PC-3 (cell line): Measurements from ENCODE around the gene KLF11. TPM values are rescaled to one million over a fixed set of nuclear protein-coding genes. Genes with fewer than 3 reads are reported as not detected.
A peak's percentile ranks its signal among the peaks of the same experiment; 100 is the strongest.

Source experiments
- ATAC-seq: fragments of 200-7000 bp; cut with Tn5 transposase; 2 replicates; pipeline ENCODE4 v1.9.1; 2020; ENCODE audit warnings: mild to moderate bottlenecking, moderate library complexity
- Bru-seq: library from RNA; stranded (reverse); fragments of 400-500 nt; gene quantifications from one replicate; lab custom pipeline; 2021; lab: Mats Ljungman, UMichigan
- BruChase-seq, 2 experiments: library from RNA; stranded (reverse); fragments of 400-500 nt; gene quantifications; one replicate each; lab custom pipeline; 2021; lab: Mats Ljungman, UMichigan
- BruUV-seq: library from RNA; stranded (reverse); fragments of 400-500 nt; replicated peaks from 2 replicates; lab custom pipeline; 2021; lab: Mats Ljungman, UMichigan
- CTCF ChIA-PET: fragments of 300-600 bp; sonication (Branson Sonifier 250); formaldehyde crosslinking; loops from one replicate; lab custom pipeline; 2022; ENCODE audit warnings: antibody characterized with exemption; lab: Charles Lee
- POLR2A ChIA-PET: fragments of 300-600 bp; sonication (Branson Sonifier 250); formaldehyde crosslinking; loops from one replicate; lab custom pipeline; 2022; ENCODE audit warnings: antibody characterized with exemption; ENCODE audit not compliant: unreplicated experiment; lab: Charles Lee
- DNase-seq: peaks from one replicate; pipeline ENCODE4 v3.0.0-alpha.2; 2015
- H2AFZ ChIP-seq: fragments of 300-600 bp; sonication (generic); 2 replicates; pipeline ENCODE4 v1.6.0; 2016; ENCODE audit warnings: antibody characterized with exemption, low read length
- H3F3A ChIP-seq: fragments of 300-600 bp; sonication (generic); one replicate; pipeline ENCODE4 v1.6.0; 2017; ENCODE audit warnings: antibody characterized with exemption, low read length, control low read depth, mild to moderate bottlenecking; ENCODE audit not compliant: unreplicated experiment
- H3K27ac ChIP-seq: fragments of 300-600 bp; sonication (generic); 2 replicates; pipeline ENCODE4 v1.5.1; 2016; ENCODE audit warnings: mild to moderate bottlenecking, low read length
- H3K27me3 ChIP-seq: fragments of 300-600 bp; sonication (generic); 2 replicates; pipeline ENCODE4 v1.6.1; 2016; ENCODE audit warnings: low read length, mixed read lengths
- H3K36me3 ChIP-seq: fragments of 300-600 bp; sonication (generic); 2 replicates; pipeline ENCODE4 v1.6.1; 2016; ENCODE audit warnings: low read depth, mixed run types, low read length, mixed read lengths
- H3K4me1 ChIP-seq: fragments of 300-600 bp; sonication (generic); 2 replicates; pipeline ENCODE4 v1.5.1; 2016; ENCODE audit warnings: low read length; ENCODE audit not compliant: insufficient read depth
- H3K4me2 ChIP-seq: fragments of 300-600 bp; sonication (generic); 2 replicates; pipeline ENCODE4 v1.6.0; 2016; ENCODE audit warnings: low read length
- H3K4me3 ChIP-seq: fragments of 300-600 bp; sonication (generic); 2 replicates; pipeline ENCODE4 v1.5.1; 2016; ENCODE audit warnings: mild to moderate bottlenecking, low read length, mixed read lengths
- H3K79me2 ChIP-seq: fragments of 300-600 bp; sonication (generic); 2 replicates; pipeline ENCODE4 v1.6.1; 2017; ENCODE audit warnings: low read length, mixed read lengths
- H3K9ac ChIP-seq: fragments of 300-600 bp; sonication (generic); 2 replicates; pipeline ENCODE4 v1.6.0; 2016; ENCODE audit warnings: mild to moderate bottlenecking, low read length
- H3K9me2 ChIP-seq: fragments of 300-600 bp; sonication (generic); replicated peaks from 2 replicates; pipeline ENCODE4 v1.6.1; 2016; ENCODE audit warnings: mixed run types, low read length, mixed read lengths
- H3K9me3 ChIP-seq: fragments of 300-600 bp; sonication (generic); 2 replicates; pipeline ENCODE4 v1.6.1; 2016; ENCODE audit warnings: low read length, mixed read lengths
- H4K20me1 ChIP-seq: fragments of 300-600 bp; sonication (generic); 2 replicates; pipeline ENCODE4 v1.6.1; 2016; ENCODE audit warnings: low read length, mixed read lengths
- EZH2 ChIP-seq: fragments of 300-600 bp; sonication (generic); IDR thresholded peaks from one replicate; pipeline ENCODE4 v1.6.1; 2017; ENCODE audit warnings: antibody characterized with exemption, mild to moderate bottlenecking, low read length; ENCODE audit not compliant: unreplicated experiment
- EZH2phosphoT487 ChIP-seq: fragments of 300-600 bp; sonication (generic); IDR thresholded peaks from 2 replicates; pipeline ENCODE4 v1.6.1; 2018; ENCODE audit warnings: mild to moderate bottlenecking, antibody characterized with exemption, low read length, borderline replicate concordance
- intact Hi-C: fragments of 100-400 bp; cut with micrococcal nuclease; formaldehyde crosslinking; loops from 2 replicates; pipeline ENCODE4 v1.9.0; 2023
- long read RNA-seq: library from polyadenylated mRNA; unstranded; transcript quantifications from one replicate; pipeline ENCODE4 v2.0.0, GENCODE V29; 2021; ENCODE audit not compliant: unreplicated experiment
- total RNA-seq: library from RNA; depleted of rRNA; stranded (reverse); fragments of >200 nt; gene quantifications from 2 replicates; pipeline ENCODE4 v1.2.3, GENCODE V29; 2014; rRNA removed
- TF ChIP-seq, protein P1 (sequence below): fragments of 300-600 bp; sonication (generic); conservative IDR thresholded peaks from 2 replicates; pipeline ENCODE4 v1.5.1; 2017; ENCODE audit warnings: antibody characterized with exemption, low read depth, mild to moderate bottlenecking, low read length

The KLF11 gene
- total RNA-seq (13.4 and 14.0 TPM in 2 replicates), Bru-seq, nascent RNA (percentile 55 among the genes with signal in this experiment), BruChase-seq, experiment 1, labeled RNA remaining after a 6-hour chase (percentile 78 among the genes with signal in this experiment), BruChase-seq, experiment 2, labeled RNA remaining after a 2-hour chase (percentile 78 among the genes with signal in this experiment)
- long read RNA-seq, full-length matches to known transcripts = 10 of 32 reads
- long read RNA-seq, partial matches to known transcripts = 21 of 32 reads
- long read RNA-seq, other reads (novel, unspliced or antisense) = 1 of 32 reads

DNA sequence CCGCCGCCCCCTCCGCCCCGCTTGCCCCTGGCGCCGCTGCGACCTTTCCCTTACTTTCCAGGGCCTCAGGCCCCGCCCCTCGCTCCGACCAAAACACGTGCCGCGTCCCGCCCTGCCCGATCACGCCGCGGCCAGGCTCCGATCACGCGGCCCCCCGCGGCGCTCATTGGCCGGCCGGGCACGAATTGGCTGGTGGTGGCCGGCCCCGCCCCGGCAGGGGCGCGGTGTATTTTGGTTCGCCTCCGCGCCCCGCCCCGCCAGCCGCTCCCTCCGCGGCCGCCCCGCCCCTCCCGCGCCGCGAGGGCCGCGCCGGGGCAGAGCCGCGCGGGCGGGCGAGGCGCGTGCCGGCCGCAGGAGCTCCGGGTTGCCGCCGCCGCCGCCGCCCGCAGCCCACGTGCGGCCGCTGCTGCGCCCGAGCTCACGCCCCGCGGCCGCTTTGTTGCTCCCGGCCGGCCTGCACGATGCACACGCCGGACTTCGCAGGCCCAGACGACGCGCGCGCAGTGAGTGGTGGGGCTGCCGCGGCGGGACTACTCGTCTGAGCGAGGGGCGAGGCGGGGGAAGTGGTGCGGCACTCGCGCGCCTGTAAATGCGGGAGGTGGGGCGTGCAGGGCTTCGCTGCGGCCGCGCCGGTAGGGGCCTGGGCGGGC is at the start of gene KLF11:
Gene KLF11, plus strand, starts transcription at position 295 of the 650 bp plus-strand sequence. Its CDS starts 167 bp downstream, at position 462.
- Histone ChIP-seq H3K27ac (peak within 1 kb of the TSS; percentile 56), H3K9me2 (no peaks in the 10 kb centered on the region), H3F3A (no peaks in the 10 kb centered on the region), H3K36me3 (peaks cover 8% of the 10 kb centered on the region; the same call in 1 of the 2 replicates), H3K4me1 (peaks cover 5% of the 10 kb centered on the region), H3K9me3 (no peaks in the 10 kb centered on the region), H3K27me3 (no peaks in the 10 kb centered on the region), H3K9ac (peak within 1 kb of the TSS; percentile 45; the same call in 1 of the 2 replicates), H3K79me2 (peaks cover 12% of the 10 kb centered on the region), H3K4me2 (peak within 1 kb of the TSS; percentile 80), H2AFZ (peak within 1 kb of the TSS; percentile 75), H4K20me1 (no peaks in the 10 kb centered on the region), H3K4me3 (peak within 1 kb of the TSS; percentile 63)
- BruUV-seq = no TSS peak
- ChIA-PET POLR2A (no interaction called here), CTCF (interaction anchor here (0.9 kb wide), 1 partner anchor 59 kb away, joined by 3 read pairs; no protein-coding TSS in a partner anchor)
- TF ChIP-seq EZH2phosphoT487 (no peak), EZH2 (no peak)
- DNase-seq = peak; percentile 84
- ATAC-seq = peak; percentile 72
- intact Hi-C loops = no loop called here

DNA sequence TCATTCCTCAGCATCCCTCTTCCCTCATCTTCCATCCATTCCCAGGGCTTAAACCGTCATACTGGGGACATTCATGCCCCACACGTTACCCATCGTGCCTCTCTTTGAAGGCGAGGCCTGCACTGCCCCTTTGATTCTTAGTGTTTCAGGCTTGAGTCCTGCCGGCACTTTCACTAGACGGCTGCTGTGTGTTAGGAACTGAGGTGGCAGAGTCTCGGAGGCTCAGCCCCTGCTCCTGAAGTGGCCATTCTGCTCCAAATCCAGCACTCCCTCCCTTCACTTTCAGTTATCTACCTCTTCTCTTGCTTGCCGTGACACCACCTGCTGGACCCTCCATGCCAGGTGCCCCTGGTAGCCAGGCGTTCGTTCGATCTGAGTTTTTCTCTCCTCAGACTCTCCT is 48.9 kb upstream of the KLF11 start:
- intact Hi-C loops = no loop called here
- TF ChIP-seq EZH2phosphoT487 = no peak
- no peak for DNase-seq
- CTCF ChIA-PET = no interaction called here
- H3K27ac ChIP-seq = no peak overlapping the region
- H3K9me3 ChIP-seq = no peaks in the 10 kb centered on the region
- H3K9ac ChIP-seq = no peak overlapping the region
- no peaks in the 10 kb centered on the region for H3K79me2 ChIP-seq
- BruUV-seq = no TSS peak
- H3F3A ChIP-seq = no peaks in the 10 kb centered on the region
- H3K4me1 ChIP-seq = peaks cover 24% of the 10 kb centered on the region
- H4K20me1 ChIP-seq = no peaks in the 10 kb centered on the region
- H3K36me3 ChIP-seq = peaks cover 3% of the 10 kb centered on the region; the same call in 1 of the 2 replicates
- no peaks in the 10 kb centered on the region for H3K9me2 ChIP-seq
- H3K4me3 ChIP-seq = no peak overlapping the region
- no peak overlapping the region for H3K4me2 ChIP-seq
- H2AFZ ChIP-seq = no peak overlapping the region
- no peak for ATAC-seq
- POLR2A ChIA-PET = no interaction called here
- no peaks in the 10 kb centered on the region for H3K27me3 ChIP-seq

DNA sequence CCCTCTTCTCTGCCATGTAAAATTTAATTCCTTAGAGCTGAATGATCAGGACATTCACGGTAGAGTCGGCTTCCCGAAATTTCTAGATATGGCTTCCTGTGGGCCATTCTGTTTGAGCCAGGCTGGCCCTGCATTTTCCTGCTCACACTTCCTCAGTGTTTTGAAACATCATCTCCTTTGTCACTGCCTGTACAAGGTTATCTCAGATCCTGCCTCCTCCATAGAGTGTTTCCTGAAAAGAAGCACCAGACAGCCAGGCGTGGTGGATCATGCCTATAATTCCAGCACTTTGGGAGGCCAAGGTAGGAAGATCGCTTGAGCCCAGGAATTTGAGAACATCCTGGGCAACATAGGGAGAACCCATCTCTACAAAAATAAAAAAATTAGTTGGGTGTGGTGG is 48.3 kb upstream of the KLF11 start:
- ChIA-PET POLR2A (no interaction called here), CTCF (no interaction called here)
- H3K4me2 ChIP-seq = no peak overlapping the region
- ATAC-seq (no peak), DNase-seq (no peak)
- no TSS peak for BruUV-seq
- intact Hi-C loops = no loop called here
- H3K4me1 ChIP-seq = peaks cover 24% of the 10 kb centered on the region
- no peaks in the 10 kb centered on the region for H3K9me3 ChIP-seq
- TF ChIP-seq EZH2phosphoT487 = no peak
- TF ChIP-seq, protein P1, sequence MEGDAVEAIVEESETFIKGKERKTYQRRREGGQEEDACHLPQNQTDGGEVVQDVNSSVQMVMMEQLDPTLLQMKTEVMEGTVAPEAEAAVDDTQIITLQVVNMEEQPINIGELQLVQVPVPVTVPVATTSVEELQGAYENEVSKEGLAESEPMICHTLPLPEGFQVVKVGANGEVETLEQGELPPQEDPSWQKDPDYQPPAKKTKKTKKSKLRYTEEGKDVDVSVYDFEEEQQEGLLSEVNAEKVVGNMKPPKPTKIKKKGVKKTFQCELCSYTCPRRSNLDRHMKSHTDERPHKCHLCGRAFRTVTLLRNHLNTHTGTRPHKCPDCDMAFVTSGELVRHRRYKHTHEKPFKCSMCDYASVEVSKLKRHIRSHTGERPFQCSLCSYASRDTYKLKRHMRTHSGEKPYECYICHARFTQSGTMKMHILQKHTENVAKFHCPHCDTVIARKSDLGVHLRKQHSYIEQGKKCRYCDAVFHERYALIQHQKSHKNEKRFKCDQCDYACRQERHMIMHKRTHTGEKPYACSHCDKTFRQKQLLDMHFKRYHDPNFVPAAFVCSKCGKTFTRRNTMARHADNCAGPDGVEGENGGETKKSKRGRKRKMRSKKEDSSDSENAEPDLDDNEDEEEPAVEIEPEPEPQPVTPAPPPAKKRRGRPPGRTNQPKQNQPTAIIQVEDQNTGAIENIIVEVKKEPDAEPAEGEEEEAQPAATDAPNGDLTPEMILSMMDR = no peak
- TF ChIP-seq EZH2 = no peak
- H3K9ac ChIP-seq = no peak overlapping the region
- H4K20me1 ChIP-seq = no peaks in the 10 kb centered on the region
- no peaks in the 10 kb centered on the region for H3K9me2 ChIP-seq
- H3F3A ChIP-seq = no peaks in the 10 kb centered on the region
- H3K79me2 ChIP-seq = no peaks in the 10 kb centered on the region
- H3K36me3 ChIP-seq = peaks cover 3% of the 10 kb centered on the region; the same call in 1 of the 2 replicates
- H3K4me3 ChIP-seq = no peak overlapping the region
- H3K27me3 ChIP-seq = no peaks in the 10 kb centered on the region
- H2AFZ ChIP-seq = no peak overlapping the region
- H3K27ac ChIP-seq = no peak overlapping the region
